SU-DHL-6 (cell line): ENCODE results near the gene CPLANE1.

Experiments used
- CTCF ChIP-seq: fragments of 200-600 bp; sonication (generic); IDR thresholded peaks from one replicate; pipeline ENCODE4 v1.5.1; 2017; ENCODE audit warnings: antibody characterized with exemption, mild to moderate bottlenecking, low read length, moderate library complexity; ENCODE audit not compliant: insufficient read depth, poor library complexity, severe bottlenecking
- EZH2phosphoT487 ChIP-seq: fragments of 200-600 bp; sonication (generic), shearing (Covaris generic); conservative IDR thresholded peaks from 2 replicates; pipeline ENCODE4 v1.6.1; 2018; ENCODE audit warnings: mild to moderate bottlenecking, antibody characterized with exemption, low read length, moderate library complexity, mixed read lengths

DNA sequence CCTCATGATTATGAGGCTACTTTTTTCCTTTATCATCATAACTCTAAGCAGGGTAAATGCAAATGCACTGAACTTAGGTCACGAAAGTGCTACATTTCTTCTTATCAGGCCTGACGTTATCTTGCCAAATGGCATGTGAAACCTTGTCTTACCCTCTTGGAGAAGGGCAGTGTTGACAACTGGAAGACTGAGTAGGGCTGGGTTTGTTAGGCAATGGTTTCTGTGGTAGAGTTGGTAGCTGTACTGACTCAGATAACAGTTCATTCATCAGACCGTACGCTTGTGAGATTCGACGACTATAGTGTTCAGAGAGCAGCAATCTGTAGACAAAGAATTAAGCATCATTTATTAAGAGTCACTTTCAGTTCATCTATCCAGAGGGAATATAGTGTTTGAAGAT lies 127.7 kb downstream of the CPLANE1 start:
- TF ChIP-seq CTCF (no peak), EZH2phosphoT487 (no peak)
